Measurements from ENCODE around the gene NKX2-1.

Gene NKX2-1

DNA sequence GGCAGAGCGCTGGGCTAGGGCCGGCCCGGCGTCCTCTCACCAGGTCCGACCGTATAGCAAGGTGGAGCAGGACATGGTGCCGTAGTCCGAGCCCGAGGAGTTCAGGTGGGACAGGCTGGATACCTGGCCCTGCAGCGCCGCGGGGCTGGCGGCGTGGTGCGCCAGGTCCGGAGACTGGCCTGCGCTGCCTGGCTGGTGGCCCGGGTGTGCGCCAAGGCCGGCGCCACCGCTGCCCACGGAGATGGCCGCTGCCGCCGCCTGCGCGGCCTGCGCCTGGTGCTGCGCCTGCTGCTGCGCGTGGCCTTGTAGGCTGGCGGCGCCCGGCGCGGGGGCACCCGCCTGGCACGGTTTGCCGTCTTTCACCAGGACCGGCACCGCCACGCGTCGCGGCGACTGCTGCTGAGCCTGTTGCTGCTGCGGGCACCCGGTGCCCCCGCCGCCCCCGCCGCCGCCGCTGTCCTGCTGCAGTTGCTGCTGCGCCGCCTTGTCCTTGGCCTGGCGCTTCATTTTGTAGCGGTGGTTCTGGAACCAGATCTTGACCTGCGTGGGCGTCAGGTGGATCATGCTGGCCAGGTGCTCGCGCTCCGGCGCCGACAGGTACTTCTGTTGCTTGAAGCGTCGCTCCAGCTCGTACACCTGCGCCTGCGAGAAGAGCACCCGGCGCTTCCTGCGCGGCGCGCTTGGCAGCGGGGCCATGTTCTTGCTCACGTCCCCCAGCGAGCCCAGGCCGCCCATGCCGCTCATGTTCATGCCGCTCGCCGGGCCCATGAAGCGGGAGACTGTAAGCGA is 2.6 kb downstream of the NKX2-1 start:
- DNase-seq, result no peak

DNA sequence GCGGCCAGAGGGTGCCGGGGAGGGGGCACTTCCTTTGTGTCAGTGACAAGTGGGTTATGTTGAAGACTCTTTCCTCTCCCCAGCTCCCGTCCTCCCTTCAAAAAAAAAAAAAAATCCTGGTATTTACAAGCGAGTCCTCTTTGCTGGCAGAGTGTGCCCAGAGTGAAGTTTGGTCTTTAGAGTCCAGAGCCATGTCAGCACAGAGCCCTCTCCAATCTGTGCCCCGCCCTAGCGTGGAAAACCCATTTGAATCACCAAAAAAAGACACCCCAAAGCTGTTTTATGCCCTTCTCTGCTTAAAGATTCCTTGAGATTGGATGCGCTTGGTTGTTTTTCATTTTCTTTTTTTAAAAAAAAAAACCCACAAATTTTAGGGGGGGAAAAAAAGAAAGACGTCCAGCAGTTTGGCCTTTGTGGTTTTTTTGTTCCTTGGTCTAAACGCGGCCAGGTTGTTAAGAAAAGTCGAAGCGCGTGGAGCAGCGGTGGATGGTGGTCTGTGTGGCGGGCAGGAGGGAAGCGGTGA is 3.3 kb downstream of the NKX2-1 start:
- DNase-seq, result no peak

DNA sequence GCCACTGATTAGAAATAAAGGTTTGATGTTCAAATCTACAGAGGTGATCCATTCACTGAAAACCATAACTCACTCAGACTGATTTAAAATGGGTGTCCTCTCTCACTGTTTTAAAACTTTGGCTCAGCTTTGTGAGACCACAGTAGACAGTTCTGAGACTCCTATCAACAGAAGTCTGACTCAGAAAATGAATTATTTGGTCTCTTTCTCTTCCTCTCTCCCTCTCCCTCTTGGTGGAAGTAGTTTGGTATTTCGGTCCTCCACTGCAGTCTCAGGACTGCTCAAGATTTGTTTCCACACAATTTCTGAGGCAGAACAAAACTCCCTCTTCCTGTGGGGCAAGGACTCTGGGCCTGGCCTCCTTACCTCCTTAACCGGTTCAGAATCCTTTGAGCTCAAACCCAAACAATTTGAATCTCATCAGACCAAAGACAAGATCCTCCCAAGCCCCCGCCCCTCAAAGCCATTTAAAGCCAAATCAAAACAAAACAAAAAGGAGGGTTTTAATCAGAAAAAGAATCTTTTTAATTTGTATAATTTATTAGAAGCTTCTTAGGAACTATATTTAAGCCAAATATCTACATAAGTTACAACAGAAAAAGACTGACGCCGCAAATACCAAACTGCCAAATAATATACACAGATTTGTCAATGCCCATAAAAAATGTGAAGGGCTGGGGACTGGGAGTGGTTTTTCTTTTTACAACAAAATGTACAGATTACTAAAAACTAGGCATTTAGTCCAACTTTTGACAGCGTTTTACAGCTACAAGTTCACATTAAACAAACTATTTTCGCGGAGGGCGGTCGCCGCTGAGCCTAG is 3.9 kb downstream of the NKX2-1 start:
- DNase-seq, result no peak

DNA sequence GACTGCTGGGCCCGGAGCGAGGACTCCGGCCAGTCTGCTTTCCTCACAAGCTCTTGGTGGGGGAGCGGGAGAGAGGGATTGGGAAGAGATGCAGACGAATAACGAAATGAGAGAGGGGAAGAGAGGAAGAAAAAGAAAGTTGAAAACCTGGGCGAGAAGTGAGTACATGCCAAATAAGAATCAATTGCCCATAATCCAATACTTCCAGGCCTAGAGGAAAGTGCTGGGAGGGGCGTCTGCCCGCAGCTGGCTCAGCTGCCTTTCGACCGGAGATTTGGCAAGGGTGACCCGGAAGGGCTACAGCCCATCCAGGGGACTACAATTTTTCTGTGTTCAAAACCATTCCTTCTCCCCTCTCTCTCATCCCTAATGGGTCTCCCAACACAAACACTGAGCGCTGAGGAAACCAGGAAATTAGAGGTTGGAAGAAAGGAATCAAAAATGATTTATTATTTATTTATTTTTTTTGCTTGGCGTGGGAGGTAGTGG is 4.9 kb downstream of the NKX2-1 start:
- no peak for DNase-seq

DNA sequence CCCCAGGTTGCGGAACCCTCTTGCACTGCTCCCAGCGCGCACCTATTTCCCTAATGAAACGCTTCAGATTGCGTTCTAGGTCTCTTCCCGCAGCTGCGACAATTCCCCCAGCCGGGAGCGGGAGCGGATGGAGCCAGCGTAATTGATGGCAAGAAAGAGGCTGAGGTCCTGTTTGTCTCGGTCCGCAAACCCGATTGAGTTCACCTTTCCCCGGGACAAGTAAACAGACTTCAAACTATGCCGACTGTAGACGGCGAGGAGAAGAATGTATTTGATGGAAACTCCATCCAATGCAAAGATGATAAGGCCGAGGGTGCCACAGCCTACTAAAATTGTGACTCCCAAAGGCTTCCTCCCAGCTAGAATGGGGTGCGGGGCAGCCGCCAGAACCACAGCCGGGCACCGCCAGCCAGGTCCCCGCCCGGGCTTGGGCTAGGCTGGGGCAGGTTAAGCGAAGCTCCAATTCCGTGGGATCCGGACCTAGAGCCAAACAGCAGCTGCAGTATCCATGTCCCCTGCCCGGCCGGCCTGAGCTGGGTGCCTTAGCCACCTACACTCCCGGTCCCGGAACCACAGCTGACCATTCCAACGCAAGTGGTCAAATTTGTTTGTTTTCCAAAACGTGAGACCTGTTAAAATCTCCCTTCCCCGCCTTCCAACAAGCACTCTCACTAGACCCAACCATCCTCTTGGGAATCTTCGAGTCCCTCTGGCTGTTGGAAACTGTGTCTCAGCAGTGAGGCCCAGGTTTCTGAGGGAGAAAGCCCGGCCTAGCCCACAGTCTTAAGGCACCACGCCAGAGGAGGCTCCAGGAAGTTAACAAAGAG is 5.5 kb downstream of the NKX2-1 start:
- no peak for DNase-seq

DNA sequence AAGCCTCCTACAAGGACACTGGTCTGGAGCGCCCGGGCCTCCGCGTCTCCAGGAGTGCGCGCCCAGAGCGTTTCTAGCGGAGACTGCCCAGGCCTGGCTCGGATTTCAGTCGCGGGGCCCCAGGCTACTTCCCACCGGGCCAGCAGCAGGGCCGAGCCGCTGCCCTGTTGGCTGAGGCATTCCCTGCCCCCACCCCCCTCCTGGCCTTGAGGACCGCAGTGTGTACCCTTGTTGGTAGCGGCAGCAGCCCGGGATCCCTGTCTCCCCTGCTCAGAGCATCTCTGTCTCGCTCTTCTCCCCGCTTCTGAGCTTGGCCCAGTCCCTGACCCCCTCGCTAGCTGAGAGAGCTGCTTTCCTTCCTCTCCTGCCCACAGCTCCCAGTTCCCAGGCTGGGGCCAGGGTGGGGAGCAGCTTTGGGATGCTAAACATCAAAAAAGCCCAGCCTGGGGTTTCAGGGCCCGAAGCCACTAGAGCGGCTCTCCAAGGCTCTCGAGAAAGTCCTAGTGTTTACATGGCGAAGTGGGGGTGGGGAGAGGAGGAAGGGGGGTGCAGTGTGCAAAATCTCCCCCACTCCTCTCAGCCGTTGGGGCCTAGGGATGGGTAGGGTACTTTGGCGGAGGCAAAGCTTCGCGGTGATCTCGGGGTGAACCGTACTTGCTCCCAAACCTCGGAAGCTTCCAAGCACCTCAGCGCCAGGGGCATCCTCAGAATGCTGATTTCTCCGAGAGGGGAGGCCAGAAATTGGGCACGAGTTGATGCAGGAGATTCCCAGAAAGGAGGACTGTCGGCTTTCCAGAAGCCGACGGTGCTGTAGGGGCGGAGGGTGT is 6.4 kb downstream of the NKX2-1 start:
- no peak for DNase-seq

DNA sequence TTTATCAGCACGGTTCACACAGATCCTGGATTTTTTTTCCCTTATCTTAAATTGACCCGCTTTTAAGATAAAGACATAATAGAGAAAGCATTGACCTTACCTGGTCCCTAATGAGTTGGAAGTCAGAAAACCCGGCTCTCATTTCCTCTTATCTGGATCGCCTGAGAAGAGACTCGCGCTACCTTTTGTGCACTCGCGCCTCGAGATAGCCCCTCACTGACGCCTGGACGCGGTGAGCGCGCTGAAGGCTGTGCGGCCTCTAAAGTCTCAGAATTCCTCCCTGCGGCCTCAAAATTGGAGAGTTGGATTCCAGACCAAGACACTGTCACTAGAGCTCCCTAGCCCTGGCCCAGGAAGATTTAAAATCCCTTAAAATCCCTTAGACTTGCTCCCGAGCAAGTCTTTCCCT is 7.0 kb downstream of the NKX2-1 start:
- DNase-seq, result no peak

DNA sequence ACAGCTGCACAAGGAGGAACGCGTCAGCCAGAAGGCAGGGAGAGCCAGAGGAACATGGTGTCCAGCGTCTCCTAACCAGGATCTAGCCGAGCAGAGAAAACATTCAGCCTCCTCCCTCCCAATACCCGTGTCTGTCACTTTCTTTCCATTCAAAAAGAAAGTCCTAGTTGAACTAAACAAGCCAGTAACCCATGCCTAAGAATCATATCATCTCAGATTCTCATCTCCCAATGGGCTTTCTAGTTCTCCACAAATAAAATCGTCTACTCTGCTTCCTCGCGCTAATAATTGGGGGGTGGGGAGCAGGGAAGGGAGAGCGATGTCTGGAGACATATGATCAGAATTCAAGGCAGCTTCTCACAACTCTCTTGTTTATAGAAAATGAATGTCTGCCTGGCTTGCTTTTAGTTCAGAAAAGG is 7.4 kb downstream of the NKX2-1 start:
- no peak for DNase-seq

DNA sequence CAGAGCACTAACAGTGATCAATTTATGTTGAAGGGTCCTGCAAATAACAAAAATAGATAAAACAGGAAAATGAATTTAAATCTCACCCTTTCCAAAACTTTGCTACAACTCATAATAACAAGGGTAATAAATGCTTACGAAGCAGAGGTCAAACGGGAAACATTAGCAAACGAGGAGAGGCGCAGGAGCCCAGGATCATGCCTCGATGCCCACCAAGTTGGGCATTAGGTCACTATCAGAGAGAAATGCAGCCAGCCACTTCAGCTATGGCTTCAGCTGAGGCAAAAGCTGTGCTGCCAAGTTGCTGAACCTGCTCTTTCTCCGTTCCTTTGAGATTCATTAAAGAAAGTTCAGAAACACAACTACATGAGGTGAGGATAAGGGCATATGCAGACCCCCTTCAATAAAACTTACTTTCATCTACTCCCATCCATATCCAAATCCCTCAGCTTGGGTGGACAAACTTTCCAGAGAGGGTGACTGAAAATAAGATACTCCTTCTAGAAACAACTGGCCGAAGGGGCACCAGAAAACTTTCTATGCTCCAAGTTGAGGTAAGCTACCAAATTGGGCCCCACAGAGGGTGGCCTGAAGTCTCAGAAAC is 7.9 kb downstream of the NKX2-1 start:
- DNase-seq, result no peak

DNA sequence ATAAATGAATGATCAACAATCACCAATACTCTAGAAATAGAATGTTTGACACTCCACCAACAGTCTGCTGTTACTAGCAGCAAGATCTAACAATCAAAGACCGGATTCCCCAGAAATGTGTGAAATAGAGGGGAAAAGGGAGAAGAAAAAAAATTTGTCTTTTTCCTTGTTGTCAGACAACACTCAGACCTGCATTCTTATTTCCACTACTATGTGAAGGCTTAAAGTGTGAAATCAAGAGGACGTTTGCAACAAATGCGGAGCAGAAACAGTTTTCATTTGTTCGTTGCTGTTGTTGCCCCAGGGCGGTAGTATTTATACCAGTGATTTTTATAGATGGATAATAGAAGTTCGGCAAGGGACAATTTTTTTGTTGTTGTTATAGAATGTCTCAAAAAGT is 9.2 kb downstream of the NKX2-1 start:
- no peak for DNase-seq

DNA sequence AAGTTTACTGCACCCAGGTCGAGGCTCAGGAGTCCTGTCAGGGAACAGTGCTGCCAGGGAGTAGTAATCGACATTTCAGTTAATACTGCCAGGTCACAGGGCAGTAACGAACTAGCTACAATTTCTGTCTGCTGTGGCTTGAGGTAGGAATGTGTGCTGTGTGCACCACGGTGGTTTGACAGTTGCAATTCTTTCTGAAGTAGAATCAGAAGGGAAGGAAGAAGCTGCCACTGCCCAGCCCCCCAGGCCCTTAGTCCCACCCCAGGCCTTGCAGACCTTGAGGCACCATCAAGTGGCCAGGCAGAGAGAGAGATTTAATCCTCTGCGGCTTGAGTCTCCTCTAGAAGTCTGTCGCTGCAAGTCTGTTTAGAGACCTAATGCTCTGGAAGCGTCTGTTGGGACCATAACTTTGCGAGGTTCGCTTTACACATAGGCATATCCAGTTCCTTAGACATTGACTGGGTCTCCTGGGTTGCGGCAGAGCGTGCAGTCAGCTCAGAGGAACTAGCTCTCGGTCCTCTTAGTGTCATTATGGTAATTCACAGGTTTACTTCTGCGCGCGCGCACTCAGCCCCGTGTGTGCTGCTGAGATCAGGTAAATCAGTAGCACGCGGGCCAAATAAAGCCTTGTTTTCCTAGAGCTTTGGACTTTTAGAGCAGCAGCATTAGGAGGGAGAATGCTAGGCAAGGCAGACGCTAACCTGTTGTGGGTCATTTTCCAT is 9.8 kb downstream of the NKX2-1 start:
- DNase-seq, result no peak

DNA sequence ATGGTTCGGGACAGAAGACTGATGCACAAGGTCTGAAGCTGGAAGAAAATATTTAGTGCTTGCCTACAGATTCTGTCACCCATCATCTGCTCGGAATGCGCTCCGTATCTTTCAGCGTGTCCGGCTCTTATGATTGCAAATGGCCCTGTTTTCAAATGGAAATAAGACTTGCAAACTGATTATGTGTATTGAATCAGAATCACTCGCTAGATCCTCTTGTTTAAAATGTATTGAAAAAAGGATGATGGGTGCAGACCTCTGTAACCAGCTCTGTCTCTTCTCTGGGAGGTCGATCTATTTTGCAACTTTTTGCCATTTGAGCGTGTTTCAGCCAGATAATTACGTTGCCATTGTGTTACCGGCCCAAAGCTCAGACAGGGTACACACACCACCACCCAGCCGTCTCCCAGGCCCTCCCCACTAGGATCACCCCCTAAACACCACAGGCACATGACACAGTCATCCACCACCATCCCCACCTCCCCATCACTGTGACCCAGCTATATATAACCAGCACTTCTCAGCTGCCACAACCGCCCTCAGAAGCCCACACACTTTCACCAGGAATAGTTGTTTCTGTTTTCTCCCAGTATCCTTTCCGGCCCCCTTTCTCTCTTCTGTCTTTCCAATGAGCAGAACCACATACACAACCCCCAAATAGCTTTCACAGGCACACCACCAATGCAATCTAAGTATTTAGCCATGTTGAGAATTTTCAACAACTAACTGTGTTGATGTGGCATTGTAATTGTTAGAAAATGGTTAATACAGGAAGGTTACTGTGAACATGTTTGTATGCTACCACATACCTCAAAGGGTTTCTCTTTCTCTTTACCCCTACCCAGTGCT is 10.7 kb downstream of the NKX2-1 start:
- DNase-seq, result no peak

DNA sequence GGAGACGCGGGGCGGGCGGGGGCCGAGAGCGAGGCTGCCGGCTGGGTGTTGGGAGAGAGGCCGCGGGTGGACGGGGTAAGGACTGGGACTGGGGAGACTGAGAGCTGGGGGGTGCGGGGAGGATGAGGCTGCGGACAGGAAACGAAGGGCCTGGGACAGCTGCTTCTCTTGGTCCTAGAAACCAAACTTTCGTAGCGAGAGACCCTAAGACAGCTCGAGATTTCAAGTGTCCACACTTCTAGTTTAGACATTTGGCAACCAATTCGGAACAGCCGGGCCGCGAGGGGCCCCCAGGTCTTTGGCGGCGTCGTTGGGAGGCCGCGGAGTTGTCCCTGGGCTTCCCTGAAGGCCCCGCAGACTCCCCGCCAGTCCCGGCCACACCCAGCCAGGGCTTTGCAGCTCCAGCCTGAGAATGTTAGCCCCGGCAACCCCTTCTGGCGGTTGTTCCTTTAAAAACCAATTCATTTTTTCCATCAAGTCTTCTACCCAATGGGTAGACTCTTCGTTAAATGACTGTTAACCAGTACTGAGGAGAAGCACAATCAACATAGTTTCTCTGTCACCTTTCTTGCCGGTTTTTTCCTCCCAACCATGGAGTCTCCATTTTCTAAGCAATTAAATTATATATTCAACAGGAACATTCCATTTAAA is 11.5 kb downstream of the NKX2-1 start:
- DNase-seq, result no peak

DNA sequence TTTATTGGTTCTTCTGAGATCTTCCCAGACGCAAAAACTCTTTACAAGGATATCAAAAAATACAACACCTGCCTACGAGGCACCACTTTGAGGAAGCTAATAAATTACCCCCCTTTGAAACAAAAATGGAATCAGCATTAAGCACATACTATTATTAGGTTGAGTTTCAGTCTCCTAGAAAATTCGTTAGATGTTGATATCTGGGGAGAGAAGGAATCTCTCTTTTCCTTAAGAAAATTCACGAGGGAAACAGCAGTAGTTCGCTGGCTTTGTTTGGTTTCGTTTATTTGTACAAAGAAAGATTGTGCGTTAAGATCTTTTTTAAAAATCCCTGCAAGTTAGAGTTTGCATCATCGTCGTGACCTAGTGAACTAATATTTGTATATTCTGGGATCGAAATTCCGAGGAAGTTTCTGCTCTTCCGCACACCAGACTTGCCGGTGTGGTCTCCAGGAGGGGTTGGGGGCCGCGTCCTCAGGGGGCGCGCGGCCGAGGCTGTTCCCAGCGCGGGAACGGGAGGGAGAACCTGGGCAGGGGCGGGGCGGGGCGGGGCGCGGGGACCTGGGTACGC is 12.1 kb downstream of the NKX2-1 start:
- no peak for DNase-seq

DNA sequence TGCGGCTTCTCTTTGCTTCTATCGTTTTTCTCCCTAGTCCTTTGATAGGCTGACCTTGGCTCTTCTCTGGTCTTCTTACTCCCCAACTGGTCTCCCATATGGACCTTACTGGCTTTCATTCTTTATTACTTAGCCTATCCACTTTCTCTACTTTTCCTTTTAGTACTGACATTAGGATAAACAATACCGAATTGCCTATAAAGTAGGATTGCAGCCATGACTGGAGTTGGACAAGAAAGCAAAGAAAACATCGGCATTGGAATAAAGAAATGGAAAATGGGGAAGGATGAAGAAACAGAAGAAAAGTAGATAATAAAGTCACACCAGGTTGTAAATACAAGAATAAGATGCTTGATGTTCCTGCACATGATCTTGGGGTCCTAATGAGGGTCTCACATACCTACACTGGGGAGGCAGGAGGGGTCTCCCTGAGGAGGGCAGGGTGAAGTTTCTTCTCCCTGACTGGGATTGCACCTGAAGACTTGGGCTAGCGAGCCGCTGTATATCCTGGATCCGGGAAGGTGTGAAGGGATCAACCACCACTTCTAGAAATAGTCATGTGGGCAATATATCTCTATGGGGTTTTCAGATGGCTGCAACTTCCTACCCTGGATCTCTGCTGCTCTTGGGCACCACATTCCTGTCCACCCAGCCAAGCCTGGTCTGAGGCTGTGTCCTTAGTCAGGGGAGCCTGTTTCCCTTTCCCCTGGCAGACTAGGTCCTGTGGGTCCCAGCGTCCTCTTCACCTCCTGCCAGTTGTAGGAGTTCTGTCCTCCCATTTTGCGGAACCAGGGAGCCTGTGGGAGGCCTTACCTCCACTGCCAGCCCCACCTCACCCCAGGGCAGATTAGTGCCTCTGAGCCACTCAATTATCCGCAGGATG is 13.1 kb downstream of the NKX2-1 start:
- no peak for DNase-seq

DNA sequence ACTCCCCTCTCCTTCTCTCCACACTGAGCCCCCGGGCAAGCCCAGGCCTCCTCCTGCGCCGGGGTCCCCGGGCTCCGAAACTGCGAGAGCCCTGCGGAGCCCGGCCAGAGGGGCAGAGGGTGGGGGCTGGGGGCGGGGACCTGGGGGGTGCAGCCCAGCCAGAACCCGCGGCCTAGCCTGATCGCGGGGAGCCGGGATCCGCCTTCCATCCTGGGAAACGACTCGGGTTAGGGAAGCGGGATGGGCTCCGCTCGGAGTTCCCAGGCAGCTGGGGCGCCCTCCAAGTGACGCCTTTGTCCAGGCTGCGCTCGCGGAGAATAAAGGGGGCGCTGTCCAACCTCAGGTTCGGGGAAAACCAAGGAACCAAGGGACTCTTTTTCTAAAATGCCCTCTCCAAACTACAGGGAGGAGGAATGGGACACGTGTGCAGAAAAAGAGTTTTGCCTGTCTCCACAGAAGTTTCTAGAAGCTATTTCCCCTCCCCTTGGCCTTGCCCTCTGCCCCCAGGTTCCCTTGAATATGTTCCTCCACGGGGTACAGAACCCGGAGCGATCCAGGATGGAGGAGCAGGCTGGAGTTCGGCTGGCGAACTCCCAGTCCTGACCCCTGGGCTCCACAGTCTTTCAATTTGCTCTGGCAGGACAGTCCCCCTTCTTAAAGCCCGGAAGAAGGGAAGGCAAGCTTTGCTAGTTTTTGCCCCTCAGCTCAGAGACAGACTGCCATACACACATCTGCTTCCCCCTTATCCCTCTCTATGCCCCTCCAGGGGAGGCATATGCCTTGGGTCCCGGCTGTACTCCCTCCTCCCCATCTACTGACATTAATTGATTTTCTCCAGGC is 13.9 kb downstream of the NKX2-1 start:
- no peak for DNase-seq
